ENCODE measurements around the gene IL17REL. TPM values are rescaled to one million over a fixed set of nuclear protein-coding genes. Genes with fewer than 3 reads are reported as not detected.

Gene IL17REL
- total and polyA plus RNA-seq, 2 of the 13 experiments (the other 11 are each of a cell fraction or from before 2014, with no cell fraction given) = not detected

GRCh38 chr22:49962012-49962750 lies 50.4 kb downstream of the IL17REL start (continued):
- peak; percentile 58 for TF ChIP-seq ARID4A (CRISPR knock-in tag; IDR thresholded peaks at IDR 0.05; ENCODE audit: borderline replicate concordance)
- TF ChIP-seq, protein P1, sequence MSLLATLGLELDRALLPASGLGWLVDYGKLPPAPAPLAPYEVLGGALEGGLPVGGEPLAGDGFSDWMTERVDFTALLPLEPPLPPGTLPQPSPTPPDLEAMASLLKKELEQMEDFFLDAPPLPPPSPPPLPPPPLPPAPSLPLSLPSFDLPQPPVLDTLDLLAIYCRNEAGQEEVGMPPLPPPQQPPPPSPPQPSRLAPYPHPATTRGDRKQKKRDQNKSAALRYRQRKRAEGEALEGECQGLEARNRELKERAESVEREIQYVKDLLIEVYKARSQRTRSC (CRISPR knock-in tag; IDR thresholded peaks at IDR 0.05; ENCODE audit: low read depth) = no peak
- no peak for TF ChIP-seq NR2F2 (IDR thresholded peaks at IDR 0.05; ENCODE audit: borderline replicate concordance, low read depth)
- no peak for TF ChIP-seq POGK (CRISPR knock-in tag; conservative IDR thresholded peaks at IDR 0.05)
- TF ChIP-seq REL (CRISPR knock-in tag; conservative IDR thresholded peaks at IDR 0.05) = no peak
- no peak for TF ChIP-seq ZMYM2 (CRISPR knock-in tag; IDR thresholded peaks at IDR 0.05)
- no peak for TF ChIP-seq ZNF777 (CRISPR knock-in tag; IDR thresholded peaks at IDR 0.05)
- TF ChIP-seq, protein P2, sequence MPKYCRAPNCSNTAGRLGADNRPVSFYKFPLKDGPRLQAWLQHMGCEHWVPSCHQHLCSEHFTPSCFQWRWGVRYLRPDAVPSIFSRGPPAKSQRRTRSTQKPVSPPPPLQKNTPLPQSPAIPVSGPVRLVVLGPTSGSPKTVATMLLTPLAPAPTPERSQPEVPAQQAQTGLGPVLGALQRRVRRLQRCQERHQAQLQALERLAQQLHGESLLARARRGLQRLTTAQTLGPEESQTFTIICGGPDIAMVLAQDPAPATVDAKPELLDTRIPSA (CRISPR knock-in tag; IDR thresholded peaks at IDR 0.05; ENCODE audit: borderline replicate concordance) = no peak
- TF ChIP-seq CREM (IDR thresholded peaks at IDR 0.05) = peak; percentile 45; the same call in 1 of the 2 replicates
- no peak for TF ChIP-seq CREM (CRISPR knock-in tag; IDR thresholded peaks at IDR 0.05)
- TF ChIP-seq ZNF724P (CRISPR knock-in tag; IDR thresholded peaks at IDR 0.05; ENCODE audit: borderline replicate concordance) = 0 out of 2 replicates have a peak, but pooled peaks have one; percentile 28
- TF ChIP-seq LCORL (IDR thresholded peaks at IDR 0.05) = no peak
- no peak; the same call in 1 of the 2 replicates for TF ChIP-seq LCORL (CRISPR knock-in tag; IDR thresholded peaks at IDR 0.05)
- TF ChIP-seq FOXO1 (CRISPR knock-in tag; IDR thresholded peaks at IDR 0.05) = no peak
- TF ChIP-seq ZNF253 (CRISPR knock-in tag; IDR thresholded peaks at IDR 0.05; ENCODE audit: borderline replicate concordance) = no peak
- TF ChIP-seq, protein P3, sequence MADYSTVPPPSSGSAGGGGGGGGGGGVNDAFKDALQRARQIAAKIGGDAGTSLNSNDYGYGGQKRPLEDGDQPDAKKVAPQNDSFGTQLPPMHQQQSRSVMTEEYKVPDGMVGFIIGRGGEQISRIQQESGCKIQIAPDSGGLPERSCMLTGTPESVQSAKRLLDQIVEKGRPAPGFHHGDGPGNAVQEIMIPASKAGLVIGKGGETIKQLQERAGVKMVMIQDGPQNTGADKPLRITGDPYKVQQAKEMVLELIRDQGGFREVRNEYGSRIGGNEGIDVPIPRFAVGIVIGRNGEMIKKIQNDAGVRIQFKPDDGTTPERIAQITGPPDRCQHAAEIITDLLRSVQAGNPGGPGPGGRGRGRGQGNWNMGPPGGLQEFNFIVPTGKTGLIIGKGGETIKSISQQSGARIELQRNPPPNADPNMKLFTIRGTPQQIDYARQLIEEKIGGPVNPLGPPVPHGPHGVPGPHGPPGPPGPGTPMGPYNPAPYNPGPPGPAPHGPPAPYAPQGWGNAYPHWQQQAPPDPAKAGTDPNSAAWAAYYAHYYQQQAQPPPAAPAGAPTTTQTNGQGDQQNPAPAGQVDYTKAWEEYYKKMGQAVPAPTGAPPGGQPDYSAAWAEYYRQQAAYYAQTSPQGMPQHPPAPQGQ (CRISPR knock-in tag; IDR thresholded peaks at IDR 0.05; ENCODE audit: borderline replicate concordance) = no peak
- TF ChIP-seq TBX2 (CRISPR knock-in tag; IDR thresholded peaks at IDR 0.05; ENCODE audit: borderline replicate concordance) = no peak
- no peak for TF ChIP-seq ZNF317 (CRISPR knock-in tag; IDR thresholded peaks at IDR 0.05)
- no peak for TF ChIP-seq FOXA3 (CRISPR knock-in tag; IDR thresholded peaks at IDR 0.05)
- no peak for TF ChIP-seq THYN1 (CRISPR knock-in tag; IDR thresholded peaks at IDR 0.05; ENCODE audit: borderline replicate concordance, low read depth)
- no peak; the same call in 1 of the 2 replicates for TF ChIP-seq JDP2 (CRISPR knock-in tag; IDR thresholded peaks at IDR 0.05; ENCODE audit: borderline replicate concordance)

Data from HepG2 (cell line).